ENCODE data around the gene CCDC68.

GRCh38 chr18:54999016-54999415, 39.8 kb upstream of the CCDC68 start:
- TF ChIP-seq CTCF (conservative IDR thresholded peaks at IDR 0.05 in 1 of 2, IDR thresholded peaks at IDR 0.05 in 1 of 2; ENCODE audit: low read depth in 1 of 2, low read length in 2 of 2) (no peak), EZH2 (IDR thresholded peaks at IDR 0.05; ENCODE audit: low read length, missing control alignments) (no peak)
